Breast epithelium (tissue), 4 donors: Measurements from ENCODE around the gene R3HDM4. TPM values are rescaled to one million over a fixed set of nuclear protein-coding genes. Genes with fewer than 3 reads are reported as not detected.
"Not testable (repeated sequence)": the region's sequence is repeated elsewhere in the genome, so short reads cannot be mapped to it uniquely, and the experiment has no call there.

Experiments used
- DNase-seq, 2 donors: peaks; one replicate each; pipeline ENCODE4 v3.0.0-alpha.2; 2019; ENCODE audit warnings: low spot score in 2 of 2
- H3K27ac ChIP-seq, 2 donors: fragments of 200-600 bp; sonication (generic) in 1 of 2; one replicate each; pipeline ENCODE4 v1.5.1; 2016 to 2019; ENCODE audit warnings: mild to moderate bottlenecking in 1 of 2
- H3K27me3 ChIP-seq, 2 donors: fragments of 200-600 bp; sonication (generic) in 1 of 2; one replicate each; pipeline versions ENCODE4 v1.5.1 to v1.6.0; 2017 to 2019; ENCODE audit warnings: control low read depth in 1 of 2, mild to moderate bottlenecking in 1 of 2
- H3K36me3 ChIP-seq: fragments of 200-600 bp; one replicate; pipeline ENCODE4 v1.5.1; 2019
- H3K4me1 ChIP-seq, 2 donors: fragments of 200-600 bp; sonication (generic); one replicate each; pipeline ENCODE4 v1.5.1; 2016 to 2019; ENCODE audit warnings: control low read depth in 1 of 2
- H3K4me3 ChIP-seq, 3 donors: fragments of 200-600 bp; sonication (generic); 1 replicate in 2 of 3; 2 replicates in 1 of 3; pipeline ENCODE4 v1.5.1; 2016 to 2019; ENCODE audit warnings: mild to moderate bottlenecking in 3 of 3, moderate library complexity in 2 of 3
- H3K9me3 ChIP-seq, 2 donors: fragments of 200-600 bp; sonication (generic) in 1 of 2; one replicate each; pipeline ENCODE4 v1.5.1; 2016 to 2019; ENCODE audit warnings: control low read depth in 1 of 2
- POLR2A ChIP-seq: fragments of 450-650 bp; IDR thresholded peaks from one replicate; pipeline ENCODE4 v1.6.1; 2016; ENCODE audit warnings: antibody characterized with exemption, mild to moderate bottlenecking, moderate library complexity
- POLR2AphosphoS5 ChIP-seq, 3 donors: sonication (generic); formaldehyde crosslinking; IDR thresholded peaks; one replicate each; pipeline ENCODE4 v1.6.1; 2017; ENCODE audit warnings: antibody characterized with exemption in 3 of 3
- intact Hi-C: fragments of 100-400 bp; cut with DNase I; formaldehyde crosslinking; loops from one replicate; pipeline ENCODE4 v1.15.1; 2023; ENCODE audit warnings: low total_unique reads
- total RNA-seq, 3 donors: library from RNA; depleted of rRNA; stranded (reverse); fragments of >200 nt; gene quantifications; one replicate each; pipeline ENCODE4 v1.1.0, GENCODE V29; 2016
- TF ChIP-seq, protein P1 (sequence below), 3 donors: fragments of 450-650 bp; IDR thresholded peaks; one replicate each; pipeline ENCODE4 v1.5.1; 2016 to 2017; ENCODE audit warnings: antibody characterized with exemption in 3 of 3, mild to moderate bottlenecking in 3 of 3, moderate library complexity in 3 of 3

Gene R3HDM4
- total RNA-seq, 3 donors from 2014 or later: 31.8 to 41.6 (median 41.0) TPM

DNA sequence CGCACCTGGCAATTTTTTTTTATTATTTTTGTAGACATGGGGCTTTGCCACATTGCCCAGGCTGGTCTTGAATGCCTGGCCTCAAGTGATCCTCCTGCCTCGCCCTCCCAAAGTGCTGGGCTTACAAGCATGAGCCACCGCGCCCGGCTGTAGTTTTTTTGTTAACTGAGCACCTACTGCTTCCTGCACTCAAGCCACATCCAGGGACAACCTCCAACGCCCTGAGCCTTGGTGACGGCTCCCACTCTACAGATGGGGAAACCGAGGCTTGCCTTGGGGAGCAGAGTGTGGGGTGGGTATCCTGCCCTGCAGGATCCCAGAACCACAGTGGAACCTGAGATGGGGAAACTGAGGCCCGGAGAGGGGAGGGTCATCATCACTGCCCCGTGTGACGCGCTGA is 57.9 kb downstream of the R3HDM4 start:
- Histone ChIP-seq H3K27ac (no peak overlapping the region), H3K4me3 (no peak overlapping the region), H3K4me1 (peaks cover 0 to 2% of the 10 kb centered on the region in 2 donors), H3K36me3 (no peaks in the 10 kb centered on the region), H3K27me3 (peaks cover 6 to 21% of the 10 kb centered on the region in 2 donors), H3K9me3 (no peaks in the 10 kb centered on the region)
- no peak for DNase-seq
- intact Hi-C loops: loop anchor here (5.0 kb wide), 2 partner anchors 62 to 127 kb away; partner anchors contain the start of genes KISS1R and WDR18
- TF ChIP-seq POLR2AphosphoS5 (IDR thresholded peaks at IDR 0.05) (no peak), POLR2A (no peak)
- TF ChIP-seq, protein P1, sequence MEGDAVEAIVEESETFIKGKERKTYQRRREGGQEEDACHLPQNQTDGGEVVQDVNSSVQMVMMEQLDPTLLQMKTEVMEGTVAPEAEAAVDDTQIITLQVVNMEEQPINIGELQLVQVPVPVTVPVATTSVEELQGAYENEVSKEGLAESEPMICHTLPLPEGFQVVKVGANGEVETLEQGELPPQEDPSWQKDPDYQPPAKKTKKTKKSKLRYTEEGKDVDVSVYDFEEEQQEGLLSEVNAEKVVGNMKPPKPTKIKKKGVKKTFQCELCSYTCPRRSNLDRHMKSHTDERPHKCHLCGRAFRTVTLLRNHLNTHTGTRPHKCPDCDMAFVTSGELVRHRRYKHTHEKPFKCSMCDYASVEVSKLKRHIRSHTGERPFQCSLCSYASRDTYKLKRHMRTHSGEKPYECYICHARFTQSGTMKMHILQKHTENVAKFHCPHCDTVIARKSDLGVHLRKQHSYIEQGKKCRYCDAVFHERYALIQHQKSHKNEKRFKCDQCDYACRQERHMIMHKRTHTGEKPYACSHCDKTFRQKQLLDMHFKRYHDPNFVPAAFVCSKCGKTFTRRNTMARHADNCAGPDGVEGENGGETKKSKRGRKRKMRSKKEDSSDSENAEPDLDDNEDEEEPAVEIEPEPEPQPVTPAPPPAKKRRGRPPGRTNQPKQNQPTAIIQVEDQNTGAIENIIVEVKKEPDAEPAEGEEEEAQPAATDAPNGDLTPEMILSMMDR (IDR thresholded peaks at IDR 0.05): no peak

DNA sequence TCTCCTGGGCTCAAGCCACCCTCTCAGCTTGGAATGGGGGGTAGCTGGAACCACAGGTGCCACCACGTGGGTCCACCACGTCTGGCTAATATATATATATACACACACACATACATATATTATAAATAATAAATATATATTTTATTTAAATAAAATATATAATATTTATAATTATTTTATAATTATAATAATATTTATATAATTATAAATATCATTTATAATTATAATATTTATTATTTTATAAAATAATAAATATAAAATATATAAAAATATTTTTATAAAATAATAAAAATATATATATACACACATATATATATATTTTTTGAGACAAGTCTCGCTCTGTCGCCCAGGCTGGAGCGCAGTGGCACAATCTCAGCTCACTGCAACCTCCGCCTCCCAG is 58.5 kb downstream of the R3HDM4 start:
- H3K4me1 ChIP-seq: no peaks in the 10 kb centered on the region
- H3K27ac ChIP-seq: no peak overlapping the region
- DNase-seq: no peak
- H3K9me3 ChIP-seq: no peaks in the 10 kb centered on the region
- no peak for TF ChIP-seq POLR2A
- H3K27me3 ChIP-seq: peaks cover 6 to 21% of the 10 kb centered on the region in 2 donors
- H3K36me3 ChIP-seq: no peaks in the 10 kb centered on the region
- no peak overlapping the region for H3K4me3 ChIP-seq
- intact Hi-C loops: no loop called here

DNA sequence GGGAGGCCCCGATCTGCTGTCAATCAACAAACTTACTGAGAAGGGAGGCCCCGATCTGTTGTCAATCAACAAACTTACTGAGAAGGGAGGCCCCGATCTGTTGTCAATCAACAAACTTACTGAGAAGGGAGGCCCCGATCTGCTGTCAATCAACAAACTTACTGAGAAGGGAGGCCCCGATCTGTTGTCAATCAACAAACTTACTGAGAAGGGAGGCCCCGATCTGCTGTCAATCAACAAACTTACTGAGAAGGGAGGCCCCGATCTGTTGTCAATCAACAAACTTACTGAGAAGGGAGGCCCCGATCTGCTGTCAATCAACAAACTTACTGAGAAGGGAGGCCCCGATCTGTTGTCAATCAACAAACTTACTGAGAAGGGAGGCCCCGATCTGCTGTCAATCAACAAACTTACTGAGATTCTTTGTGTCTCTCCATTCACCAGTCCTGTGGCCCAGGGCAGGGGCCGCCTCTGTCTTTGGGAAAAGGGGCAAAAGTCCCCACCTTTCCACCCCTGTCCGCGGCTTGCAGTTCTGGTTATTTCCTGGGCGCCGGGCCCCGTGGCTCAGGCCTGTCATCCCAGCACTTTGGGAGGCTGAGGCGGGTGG is 59.3 kb downstream of the R3HDM4 start:
- H3K36me3 ChIP-seq, H3K27ac ChIP-seq, H3K4me3 ChIP-seq, H3K4me1 ChIP-seq, H3K9me3 ChIP-seq, DNase-seq, intact Hi-C loops: not testable (repeated sequence)
- peaks cover 6 to 21% of the 10 kb centered on the region in 2 donors for H3K27me3 ChIP-seq

DNA sequence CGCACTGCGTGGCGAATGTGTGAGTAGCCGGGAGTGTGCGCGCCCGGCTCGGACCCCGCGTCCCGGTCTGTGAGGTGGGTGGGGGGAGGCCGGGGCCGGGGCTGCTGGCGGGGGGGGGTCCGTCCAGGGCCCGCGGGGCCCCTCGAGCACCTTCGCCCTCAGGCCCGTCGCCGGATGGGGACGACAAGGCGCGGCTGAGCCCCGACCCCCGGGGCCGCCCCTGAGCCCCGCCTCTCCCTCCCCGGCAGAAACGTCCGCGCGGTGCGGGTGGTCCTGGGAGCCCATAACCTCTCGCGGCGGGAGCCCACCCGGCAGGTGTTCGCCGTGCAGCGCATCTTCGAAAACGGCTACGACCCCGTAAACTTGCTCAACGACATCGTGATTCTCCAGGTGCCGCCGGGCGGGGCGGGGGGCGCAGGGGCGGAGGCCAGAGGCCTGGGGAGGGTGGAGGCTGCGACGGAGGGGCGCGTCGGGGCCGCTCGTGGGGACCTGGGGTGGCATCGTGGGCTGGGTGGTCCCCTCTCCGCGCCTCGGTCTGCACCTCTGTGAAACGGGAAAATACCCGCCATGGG is 59.9 kb downstream of the R3HDM4 start:
- intact Hi-C loops: no loop called here
- TF ChIP-seq POLR2A (no peak), POLR2AphosphoS5 (IDR thresholded peaks at IDR 0.05) (no peak)
- TF ChIP-seq, protein P1 (IDR thresholded peaks at IDR 0.05): no peak
- Histone ChIP-seq H3K9me3 (no peaks in the 10 kb centered on the region), H3K4me3 (peak overlapping the region in 1 of 3 donors; percentile 35), H3K36me3 (no peaks in the 10 kb centered on the region), H3K27ac (no peak overlapping the region), H3K27me3 (peaks cover 6 to 21% of the 10 kb centered on the region in 2 donors), H3K4me1 (no peaks in the 10 kb centered on the region)
- no peak for DNase-seq

DNA sequence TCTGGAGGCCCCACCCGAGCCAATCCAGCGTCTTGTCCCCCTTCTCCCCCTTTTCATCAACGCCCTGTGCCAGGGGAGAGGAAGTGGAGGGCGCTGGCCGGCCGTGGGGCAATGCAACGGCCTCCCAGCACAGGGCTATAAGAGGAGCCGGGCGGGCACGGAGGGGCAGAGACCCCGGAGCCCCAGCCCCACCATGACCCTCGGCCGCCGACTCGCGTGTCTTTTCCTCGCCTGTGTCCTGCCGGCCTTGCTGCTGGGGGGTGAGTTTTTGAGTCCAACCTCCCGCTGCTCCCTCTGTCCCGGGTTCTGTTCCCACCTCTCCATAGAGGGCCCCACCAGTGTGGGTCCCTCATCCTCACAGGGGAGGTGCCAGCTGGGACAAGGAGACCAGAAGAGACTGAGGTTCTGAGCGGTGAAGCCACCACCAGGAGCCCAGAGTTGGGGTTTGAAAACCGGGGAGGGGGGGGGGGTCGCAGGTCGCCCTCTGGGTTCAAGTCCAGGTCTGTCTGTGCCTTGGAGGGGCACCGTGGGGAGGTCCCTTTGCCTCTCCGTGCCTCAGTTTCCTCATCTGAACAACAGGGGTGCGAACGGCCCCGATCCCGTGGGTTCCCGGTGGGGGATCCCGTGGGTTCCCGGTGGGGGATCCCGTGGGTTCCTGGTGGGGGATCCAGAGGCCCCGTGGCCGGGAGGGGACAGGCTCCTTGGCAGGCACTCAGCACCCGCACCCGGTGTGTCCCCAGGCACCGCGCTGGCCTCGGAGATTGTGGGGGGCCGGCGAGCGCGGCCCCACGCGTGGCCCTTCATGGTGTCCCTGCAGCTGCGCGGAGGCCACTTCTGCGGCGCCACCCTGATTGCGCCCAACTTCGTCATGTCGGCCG is 60.6 kb downstream of the R3HDM4 start, which contains the start of gene ELANE:
TSS of gene ELANE (plus strand) at position 168 of the 878 bp plus-strand sequence. CDS start at position 194, 26 bp downstream.
- no peak for DNase-seq
- peak within 1 kb of the TSS; percentile 77 to 80 for H3K27ac ChIP-seq
- peak within 1 kb of the TSS in 1 of 3 donors; percentile 35 for H3K4me3 ChIP-seq
- H3K36me3 ChIP-seq: no peaks in the 10 kb centered on the region
- H3K4me1 ChIP-seq: no peaks in the 10 kb centered on the region
- H3K27me3 ChIP-seq: peaks cover 6 to 21% of the 10 kb centered on the region in 2 donors
- TF ChIP-seq POLR2AphosphoS5 (IDR thresholded peaks at IDR 0.05): no peak
- no peak for TF ChIP-seq POLR2A
- TF ChIP-seq, protein P1 (IDR thresholded peaks at IDR 0.05): no peak
- intact Hi-C loops: no loop called here
- H3K9me3 ChIP-seq: no peaks in the 10 kb centered on the region
